Type B pancreatic cell (in vitro differentiated cells): ENCODE results near the gene EPS8L2. TPM values are rescaled to one million over a fixed set of nuclear protein-coding genes. Genes with fewer than 3 reads are reported as not detected.
A peak's percentile ranks its signal among the peaks of the same experiment; 100 is the strongest.
"Not testable (repeated sequence)": the region's sequence is repeated elsewhere in the genome, so short reads cannot be mapped to it uniquely, and the experiment has no call there.

Experiments
- DNase-seq: peaks from one replicate; pipeline ENCODE4 v3.0.0; 2021; ENCODE audit warnings: mixed read lengths; ENCODE audit not compliant: unreplicated experiment; ENCODE audit errors: extremely low spot score
- H3K27ac Mint-ChIP-seq: 2 replicates; pipeline ENCODE4 v1.8.0; 2021; ENCODE audit warnings: mild to moderate bottlenecking, mixed read lengths
- H3K27me3 Mint-ChIP-seq: 2 replicates; pipeline ENCODE4 v1.8.0; 2021; ENCODE audit warnings: mixed read lengths
- H3K36me3 Mint-ChIP-seq: 2 replicates; pipeline ENCODE4 v1.8.0; 2021; ENCODE audit warnings: mixed read lengths
- H3K4me1 Mint-ChIP-seq: one replicate; pipeline ENCODE4 v1.8.0; 2021; ENCODE audit warnings: mixed read lengths; ENCODE audit not compliant: unreplicated experiment
- H3K4me3 Mint-ChIP-seq: 2 replicates; pipeline ENCODE4 v1.8.0; 2021; ENCODE audit warnings: mild to moderate bottlenecking, mixed read lengths
- H3K9me3 Mint-ChIP-seq: 2 replicates; pipeline ENCODE4 v1.8.0; 2021; ENCODE audit warnings: mixed read lengths
- CTCF ChIP-seq: fragments of 200-600 bp; sonication (generic); conservative IDR thresholded peaks from 2 replicates; pipeline ENCODE4 v1.5.0; 2021; ENCODE audit warnings: antibody characterized with exemption, mild to moderate bottlenecking
- total RNA-seq: library from RNA; stranded (reverse); gene quantifications from 2 replicates; pipeline ENCODE4 v1.2.1, GENCODE V29; 2021; ENCODE audit warnings: low replicate concordance

Gene EPS8L2
- total RNA-seq, 1 donor from 2014 or later, result 218 TPM

GRCh38 chr11:680970-681369 is 25.1 kb upstream of the EPS8L2 start:
- DNase-seq, result no peak
- no peak for TF ChIP-seq CTCF
- H3K27ac Mint-ChIP-seq, result no peak overlapping the region
- no peaks in the 10 kb centered on the region for H3K4me1 Mint-ChIP-seq
- peaks cover 27% of the 10 kb centered on the region for H3K36me3 Mint-ChIP-seq
- no peaks in the 10 kb centered on the region for H3K9me3 Mint-ChIP-seq
- no peaks in the 10 kb centered on the region for H3K27me3 Mint-ChIP-seq
- no peak overlapping the region for H3K4me3 Mint-ChIP-seq

GRCh38 chr11:686451-687243 is 19.4 kb upstream of the EPS8L2 start:
- Mint-ChIP-seq H3K9me3 (no peaks in the 10 kb centered on the region), H3K27ac (peak overlapping the region; percentile 21), H3K27me3 (no peaks in the 10 kb centered on the region), H3K36me3 (peaks cover 26% of the 10 kb centered on the region), H3K4me3 (no peak overlapping the region), H3K4me1 (peaks cover 7% of the 10 kb centered on the region)
- no peak for DNase-seq
- TF ChIP-seq CTCF, result no peak

- Mint-ChIP-seq H3K27ac (no peak overlapping the region), H3K4me3 (no peak overlapping the region), H3K9me3 (no peaks in the 10 kb centered on the region), H3K36me3 (peaks cover 20% of the 10 kb centered on the region), H3K27me3 (no peaks in the 10 kb centered on the region), H3K4me1 (peaks cover 14% of the 10 kb centered on the region)
- DNase-seq, result no peak
- TF ChIP-seq CTCF, result no peak
Observed at GRCh38 chr11:687751-688150, 18.3 kb upstream of the EPS8L2 start.

- Mint-ChIP-seq H3K36me3 (peaks cover 13% of the 10 kb centered on the region), H3K27me3 (no peaks in the 10 kb centered on the region), H3K4me3 (no peak overlapping the region), H3K9me3 (no peaks in the 10 kb centered on the region), H3K4me1 (peaks cover 22% of the 10 kb centered on the region), H3K27ac (no peak overlapping the region)
- DNase-seq, result no peak
- no peak for TF ChIP-seq CTCF
Observed at GRCh38 chr11:688681-689080, 17.4 kb upstream of the EPS8L2 start.

GRCh38 chr11:689625-690024 is 16.4 kb upstream of the EPS8L2 start:
- H3K9me3 Mint-ChIP-seq, result no peaks in the 10 kb centered on the region
- TF ChIP-seq CTCF, result no peak
- DNase-seq, result no peak

GRCh38 chr11:690244-690643 is 15.8 kb upstream of the EPS8L2 start:
- not testable (repeated sequence) for H3K4me3 Mint-ChIP-seq, DNase-seq, H3K36me3 Mint-ChIP-seq, H3K27ac Mint-ChIP-seq, H3K27me3 Mint-ChIP-seq, H3K9me3 Mint-ChIP-seq
- peaks cover 24% of the 10 kb centered on the region for H3K4me1 Mint-ChIP-seq

More at GRCh38 chr11:689625-690024, 16.4 kb upstream of the EPS8L2 start:
- Mint-ChIP-seq H3K27ac (no peak overlapping the region), H3K4me3 (no peak overlapping the region), H3K4me1 (peaks cover 24% of the 10 kb centered on the region), H3K36me3 (peaks cover 6% of the 10 kb centered on the region), H3K27me3 (no peaks in the 10 kb centered on the region)
